Activated naive CD8-positive, alpha-beta T cell treated with anti-CD3 and anti-CD28 coated beads for 36 hours (primary cell): ENCODE results near the gene CD79B. TPM values are rescaled to one million over a fixed set of nuclear protein-coding genes. Genes with fewer than 3 reads are reported as not detected.
A peak's percentile ranks its signal among the peaks of the same experiment; 100 is the strongest.

ENCODE experiments used
- DNase-seq: peaks from one replicate; pipeline ENCODE4 v3.0.0; 2021
- H3K27ac Mint-ChIP-seq: one replicate; pipeline ENCODE4 v1.8.0; 2022; ENCODE audit warnings: mild to moderate bottlenecking, moderate library complexity, mixed read lengths
- H3K27me3 Mint-ChIP-seq: one replicate; pipeline ENCODE4 v1.8.0; 2022; ENCODE audit warnings: mild to moderate bottlenecking, mixed read lengths
- H3K36me3 Mint-ChIP-seq: one replicate; pipeline ENCODE4 v1.8.0; 2021; ENCODE audit warnings: mild to moderate bottlenecking, mixed read lengths
- H3K4me1 Mint-ChIP-seq: one replicate; pipeline ENCODE4 v1.8.0; 2021; ENCODE audit warnings: mixed read lengths
- H3K4me3 Mint-ChIP-seq: one replicate; pipeline ENCODE4 v1.8.0; 2022; ENCODE audit warnings: mild to moderate bottlenecking, moderate library complexity, mixed read lengths
- H3K9me3 Mint-ChIP-seq: one replicate; pipeline ENCODE4 v1.8.0; 2022; ENCODE audit warnings: mixed read lengths
- total RNA-seq, 2 experiments: library from RNA; stranded (reverse); gene quantifications; one replicate each; pipeline ENCODE4 v1.2.3, GENCODE V29; 2021

CD79B gene
- total RNA-seq = 10 to 100 TPM; 28.8 to 30.5 TPM

DNA sequence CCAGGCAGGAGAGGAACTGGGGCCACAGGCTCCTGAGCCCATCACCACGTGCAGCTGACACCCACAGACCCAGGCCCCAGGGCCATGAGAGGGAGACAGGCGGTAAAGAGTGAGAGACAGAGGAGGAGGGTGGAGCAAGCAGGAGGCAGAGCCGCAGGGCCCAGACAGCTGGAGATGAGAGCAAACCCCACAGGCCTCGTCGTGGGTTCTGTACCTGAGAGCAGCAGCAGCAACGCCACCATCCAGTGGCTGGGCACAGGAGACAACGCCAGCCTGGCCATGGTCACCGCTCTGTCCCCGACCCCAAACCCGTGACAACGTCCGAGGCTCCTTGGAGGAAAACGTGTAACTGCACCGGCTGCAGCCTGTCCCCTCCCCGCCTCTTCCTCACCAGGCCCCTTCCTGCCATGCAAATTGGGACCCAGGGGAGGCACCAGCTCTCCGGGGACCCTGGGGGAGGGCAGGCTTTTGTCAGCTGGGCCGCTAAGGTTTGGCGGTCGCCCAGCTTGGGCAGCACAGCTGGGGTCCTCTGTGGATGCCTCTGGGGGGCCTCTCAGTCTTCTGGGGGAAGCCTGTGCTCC, at the start of gene CD79B:
CD79B (minus strand) TSS at position 351 of the 581 bp plus-strand sequence; CDS start at position 281, 70 bp downstream.
- H3K36me3 Mint-ChIP-seq = no peaks in the 10 kb centered on the region
- peak within 1 kb of the TSS; percentile 87 for H3K27ac Mint-ChIP-seq
- H3K27me3 Mint-ChIP-seq = no peaks in the 10 kb centered on the region
- peak within 1 kb of the TSS; percentile 94 for H3K4me3 Mint-ChIP-seq
- H3K9me3 Mint-ChIP-seq = no peaks in the 10 kb centered on the region
- DNase-seq = peak; percentile 65
- peaks cover 20% of the 10 kb centered on the region for H3K4me1 Mint-ChIP-seq

DNA sequence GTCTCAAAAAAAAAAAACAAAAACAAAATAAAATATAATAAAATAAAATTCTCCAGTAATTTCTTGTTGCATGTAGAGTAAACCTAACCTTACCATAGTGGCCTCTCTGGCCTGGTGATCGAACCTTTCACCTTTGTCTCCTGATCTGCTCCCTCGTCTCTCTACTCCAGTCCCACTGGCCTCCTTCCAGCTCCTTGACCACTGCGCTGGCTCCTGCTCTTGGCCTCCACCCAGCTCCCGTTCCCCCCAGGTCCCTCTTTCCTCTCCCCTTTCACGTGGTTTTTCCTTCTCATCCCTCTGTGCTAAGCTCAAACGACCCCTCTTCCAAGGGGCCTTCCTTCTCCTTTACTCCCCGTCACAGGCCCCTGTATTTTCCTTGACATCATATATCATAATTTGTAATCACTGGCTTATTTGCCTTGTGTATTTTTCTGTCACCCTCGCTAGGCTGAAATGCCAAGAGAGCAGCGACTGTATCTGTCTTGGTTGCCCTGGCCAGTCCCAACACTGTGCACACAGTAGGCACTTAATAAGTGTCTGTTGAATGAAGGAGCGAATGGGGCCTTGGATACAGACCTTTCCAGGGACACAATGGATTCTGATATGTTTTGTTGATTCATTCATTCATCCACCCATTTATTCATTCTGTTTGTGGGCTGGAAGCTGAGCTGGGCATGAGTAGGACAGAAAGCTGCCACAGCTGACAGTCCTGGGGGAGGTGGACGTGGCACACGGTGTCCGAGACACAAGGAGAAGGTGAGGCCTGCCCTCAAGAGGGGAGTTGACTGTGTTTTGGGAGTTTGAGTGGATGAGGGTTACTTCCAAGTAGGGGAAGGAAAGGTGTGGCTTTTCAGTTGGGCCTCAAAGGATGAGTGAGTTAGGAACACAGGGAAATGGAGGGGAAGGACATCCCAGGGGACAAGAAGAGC, 46.4 kb upstream of the CD79B start:
- H3K4me1 Mint-ChIP-seq = peaks cover 7% of the 10 kb centered on the region
- no peaks in the 10 kb centered on the region for H3K27me3 Mint-ChIP-seq
- H3K9me3 Mint-ChIP-seq = peaks cover 6% of the 10 kb centered on the region
- H3K27ac Mint-ChIP-seq = no peak overlapping the region
- no peaks in the 10 kb centered on the region for H3K36me3 Mint-ChIP-seq
- DNase-seq = no peak
- H3K4me3 Mint-ChIP-seq = no peak overlapping the region

DNA sequence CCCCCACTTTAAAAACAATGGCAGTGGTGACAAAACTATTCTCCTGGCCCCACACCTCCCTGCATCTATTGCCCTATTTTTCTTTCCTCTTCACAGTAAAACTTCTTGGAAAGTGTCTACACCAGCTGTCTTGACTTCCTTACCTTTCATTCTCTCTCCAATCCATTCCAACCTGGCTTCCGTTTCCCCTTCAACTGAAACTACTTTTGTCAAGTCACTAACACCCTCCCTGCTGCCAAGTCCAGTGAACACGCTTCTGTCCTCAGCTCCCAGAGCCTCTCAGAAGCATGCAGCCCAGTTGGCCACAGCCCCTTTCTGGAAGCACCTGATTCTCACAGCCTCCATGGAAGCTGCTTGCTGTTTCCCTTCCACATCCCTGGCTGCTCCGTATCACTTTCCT, 44.6 kb upstream of the CD79B start:
- H3K36me3 Mint-ChIP-seq = no peaks in the 10 kb centered on the region
- H3K4me3 Mint-ChIP-seq = no peak overlapping the region
- peaks cover 7% of the 10 kb centered on the region for H3K4me1 Mint-ChIP-seq
- no peak overlapping the region for H3K27ac Mint-ChIP-seq
- DNase-seq = no peak
- H3K27me3 Mint-ChIP-seq = no peaks in the 10 kb centered on the region
- H3K9me3 Mint-ChIP-seq = no peaks in the 10 kb centered on the region

DNA sequence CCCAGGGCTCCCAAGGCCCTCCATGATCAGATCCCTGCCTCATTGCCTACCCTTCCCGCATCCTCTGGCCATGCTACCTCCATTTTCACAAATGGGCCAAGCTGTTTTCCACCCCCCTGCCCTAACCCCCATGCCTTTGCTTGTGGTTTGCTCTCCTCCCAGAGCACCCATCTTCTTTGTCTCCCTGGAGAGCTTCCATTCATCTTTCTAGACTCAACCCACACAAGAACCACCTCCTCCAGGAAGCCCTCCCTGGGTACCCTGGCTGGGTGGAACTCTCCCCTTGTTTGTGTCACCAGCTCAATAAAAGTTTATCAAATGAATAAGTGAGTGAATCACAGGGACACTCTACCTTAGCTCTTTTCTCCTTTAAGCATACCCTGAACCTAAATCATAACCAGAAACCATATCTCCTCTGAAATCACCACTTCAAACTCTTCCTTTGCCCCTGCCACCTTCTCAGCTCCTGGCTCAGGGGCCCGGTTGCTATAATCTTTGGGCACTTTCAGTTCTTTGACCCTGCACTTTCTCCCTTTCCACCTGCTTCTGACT, 43.5 kb upstream of the CD79B start:
- no peaks in the 10 kb centered on the region for H3K27me3 Mint-ChIP-seq
- H3K9me3 Mint-ChIP-seq = no peaks in the 10 kb centered on the region
- peaks cover 7% of the 10 kb centered on the region for H3K4me1 Mint-ChIP-seq
- no peaks in the 10 kb centered on the region for H3K36me3 Mint-ChIP-seq
- no peak overlapping the region for H3K27ac Mint-ChIP-seq
- no peak overlapping the region for H3K4me3 Mint-ChIP-seq
- DNase-seq = no peak

GRCh38 chr17:63974594-63975192, 42.6 kb upstream of the CD79B start:
- no peak overlapping the region for H3K27ac Mint-ChIP-seq
- H3K27me3 Mint-ChIP-seq = no peaks in the 10 kb centered on the region

DNA sequence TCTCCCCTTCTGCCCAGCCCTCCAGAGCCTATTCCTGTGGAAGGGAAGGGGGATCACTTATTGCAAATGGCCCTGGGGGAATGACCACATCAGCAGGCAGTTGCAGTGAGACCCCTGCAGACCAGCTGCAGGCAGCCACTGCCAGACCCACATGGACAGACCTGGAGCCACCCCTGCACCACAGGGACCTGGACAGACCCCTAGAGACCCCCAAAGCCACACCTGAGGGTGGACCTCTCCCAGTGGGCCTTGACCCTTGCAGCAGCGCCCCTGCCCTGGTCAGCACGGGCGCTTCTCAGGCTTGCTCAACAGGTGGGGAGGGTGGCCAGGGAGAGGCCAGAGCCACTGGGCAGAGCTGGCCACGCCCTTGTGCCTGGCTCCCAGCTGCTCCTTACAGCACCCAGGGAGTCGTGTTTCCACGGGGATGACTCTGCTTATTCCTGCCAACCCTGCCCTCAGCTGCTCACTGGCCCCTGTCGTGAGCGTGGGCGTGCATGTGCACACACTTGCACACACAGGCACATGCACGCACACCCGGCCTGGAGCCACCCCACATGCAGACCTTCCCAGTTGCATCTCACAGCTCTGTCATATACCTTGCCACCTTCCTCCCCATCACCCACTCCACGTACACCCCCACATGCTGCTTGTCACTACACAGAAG, 41.9 kb upstream of the CD79B start:
- no peaks in the 10 kb centered on the region for H3K9me3 Mint-ChIP-seq
- H3K4me1 Mint-ChIP-seq = peaks cover 7% of the 10 kb centered on the region
- H3K27me3 Mint-ChIP-seq = no peaks in the 10 kb centered on the region
- H3K36me3 Mint-ChIP-seq = no peaks in the 10 kb centered on the region
- no peak for DNase-seq
- H3K4me3 Mint-ChIP-seq = no peak overlapping the region
- no peak overlapping the region for H3K27ac Mint-ChIP-seq

More at GRCh38 chr17:63974594-63975192, 42.6 kb upstream of the CD79B start:
- Mint-ChIP-seq H3K36me3 (no peaks in the 10 kb centered on the region), H3K4me1 (peaks cover 7% of the 10 kb centered on the region), H3K4me3 (no peak overlapping the region), H3K9me3 (no peaks in the 10 kb centered on the region)
- no peak for DNase-seq

DNA sequence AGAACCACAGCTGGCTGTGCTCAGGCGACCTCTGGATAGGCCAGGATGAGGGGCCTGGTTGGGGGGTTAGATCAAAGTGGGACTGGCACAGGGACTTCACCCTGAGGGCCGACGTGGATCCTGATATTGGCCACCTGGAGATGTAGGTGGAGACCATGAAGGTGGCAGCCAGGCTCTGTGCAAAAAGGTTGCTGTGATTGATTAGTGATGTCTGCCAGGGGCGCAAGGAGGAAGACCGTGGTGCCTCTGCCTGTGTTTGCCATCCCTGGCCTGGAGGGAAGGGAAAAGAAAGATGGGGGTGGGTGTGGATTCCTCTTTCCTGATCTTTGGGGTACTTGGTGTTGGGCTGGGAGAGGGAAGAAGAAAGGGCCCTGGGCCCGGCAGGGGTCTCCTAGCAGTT, 41.1 kb upstream of the CD79B start:
- Mint-ChIP-seq H3K27me3 (no peaks in the 10 kb centered on the region), H3K36me3 (no peaks in the 10 kb centered on the region), H3K4me3 (no peak overlapping the region), H3K27ac (no peak overlapping the region), H3K4me1 (peaks cover 7% of the 10 kb centered on the region), H3K9me3 (no peaks in the 10 kb centered on the region)
- DNase-seq = no peak

DNA sequence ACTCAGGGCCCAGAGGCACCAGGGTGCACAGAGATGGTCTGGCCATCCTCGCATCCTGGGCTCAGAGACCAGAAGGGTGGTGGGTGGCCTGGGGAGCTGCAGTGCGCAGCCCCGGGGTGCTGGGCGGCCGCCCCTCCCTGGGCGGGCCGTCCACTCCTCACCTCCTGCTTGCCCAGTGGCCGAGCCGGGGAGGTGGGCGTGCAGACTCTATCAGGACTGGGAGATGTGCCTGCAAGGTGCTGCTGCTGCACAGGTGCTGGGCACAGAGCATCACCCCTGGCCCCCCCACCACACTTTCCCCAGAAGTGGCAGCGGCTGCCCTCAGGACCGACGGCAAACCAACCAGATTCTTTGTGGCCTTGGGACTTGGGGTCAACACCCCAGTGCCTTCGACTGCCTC, 40.7 kb upstream of the CD79B start, which contains the start of gene SCN4A:
SCN4A (minus strand) TSS at position 123 of the 400 bp plus-strand sequence; CDS start at position 46, 77 bp downstream.
- Mint-ChIP-seq H3K4me3 (no peak within 1 kb of the TSS), H3K4me1 (peaks cover 7% of the 10 kb centered on the region), H3K27ac (no peak within 1 kb of the TSS), H3K9me3 (no peaks in the 10 kb centered on the region), H3K27me3 (no peaks in the 10 kb centered on the region), H3K36me3 (no peaks in the 10 kb centered on the region)
- no peak for DNase-seq

- Mint-ChIP-seq H3K9me3 (no peaks in the 10 kb centered on the region), H3K4me1 (peaks cover 13% of the 10 kb centered on the region), H3K27ac (no peak overlapping the region), H3K27me3 (no peaks in the 10 kb centered on the region), H3K4me3 (no peak overlapping the region), H3K36me3 (no peaks in the 10 kb centered on the region)
- DNase-seq = no peak
Measured at GRCh38 chr17:63969278-63969677, 37.1 kb upstream of the CD79B start.

DNA sequence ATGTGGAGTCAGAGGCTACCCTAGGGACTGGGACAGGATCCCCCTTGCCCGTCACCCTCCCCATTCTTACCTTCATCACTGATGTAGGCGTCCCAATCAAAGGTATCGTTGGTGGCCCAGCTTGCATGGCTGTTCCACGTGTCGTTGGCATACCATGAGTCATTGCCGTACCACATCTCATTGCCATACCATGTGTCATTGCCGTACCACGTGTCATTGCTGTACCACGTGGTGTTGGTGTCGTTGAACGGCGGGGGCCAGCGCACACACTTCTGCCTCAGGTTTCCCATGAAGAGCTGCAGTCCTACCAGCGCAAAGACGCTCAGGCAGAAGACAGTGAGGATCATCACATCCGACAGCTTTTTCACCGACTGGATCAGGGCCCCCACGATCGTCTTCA, 35.8 kb upstream of the CD79B start:
- no peak for DNase-seq
- Mint-ChIP-seq H3K4me3 (no peak overlapping the region), H3K9me3 (no peaks in the 10 kb centered on the region), H3K27ac (no peak overlapping the region), H3K4me1 (peaks cover 13% of the 10 kb centered on the region), H3K27me3 (no peaks in the 10 kb centered on the region), H3K36me3 (no peaks in the 10 kb centered on the region)

DNA sequence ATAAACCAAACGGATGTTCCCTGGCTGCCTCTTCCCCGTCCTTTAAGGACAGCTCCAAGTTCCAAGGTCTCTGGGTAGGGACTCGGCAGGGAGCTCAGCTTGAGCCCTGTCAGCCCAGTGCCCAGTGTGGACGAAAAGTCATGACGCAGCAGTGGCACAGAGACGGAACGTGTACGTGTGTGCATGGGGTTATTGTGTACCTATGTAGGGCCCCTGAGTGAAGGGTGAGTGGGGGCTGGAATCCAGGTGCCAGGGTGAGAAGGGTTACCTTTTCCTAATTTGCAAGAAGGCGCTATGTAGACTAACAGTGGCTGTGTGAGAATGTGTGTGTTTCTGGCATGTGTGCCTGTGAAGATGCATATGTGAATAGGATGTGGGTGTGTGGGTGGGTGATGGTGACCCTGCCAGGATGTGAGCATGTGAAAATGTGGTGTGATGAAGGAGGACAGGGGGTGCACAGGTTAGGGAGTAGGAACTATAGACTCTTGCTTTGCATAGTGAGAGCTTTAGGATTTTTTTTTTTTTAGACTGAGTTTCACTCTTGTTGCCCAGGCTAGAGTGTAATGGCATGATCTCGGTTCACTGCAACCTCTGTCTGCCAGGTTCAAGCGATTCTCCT, 34.6 kb upstream of the CD79B start:
- Mint-ChIP-seq H3K4me3 (no peak overlapping the region), H3K4me1 (peaks cover 13% of the 10 kb centered on the region), H3K27ac (no peak overlapping the region), H3K9me3 (no peaks in the 10 kb centered on the region), H3K36me3 (no peaks in the 10 kb centered on the region), H3K27me3 (no peaks in the 10 kb centered on the region)
- peak; percentile 46 for DNase-seq

GRCh38 chr17:63963123-63963522, 31.0 kb upstream of the CD79B start:
- Mint-ChIP-seq H3K36me3 (no peaks in the 10 kb centered on the region), H3K4me1 (peaks cover 13% of the 10 kb centered on the region), H3K27ac (no peak overlapping the region), H3K27me3 (no peaks in the 10 kb centered on the region), H3K9me3 (no peaks in the 10 kb centered on the region), H3K4me3 (no peak overlapping the region)
- no peak for DNase-seq

DNA sequence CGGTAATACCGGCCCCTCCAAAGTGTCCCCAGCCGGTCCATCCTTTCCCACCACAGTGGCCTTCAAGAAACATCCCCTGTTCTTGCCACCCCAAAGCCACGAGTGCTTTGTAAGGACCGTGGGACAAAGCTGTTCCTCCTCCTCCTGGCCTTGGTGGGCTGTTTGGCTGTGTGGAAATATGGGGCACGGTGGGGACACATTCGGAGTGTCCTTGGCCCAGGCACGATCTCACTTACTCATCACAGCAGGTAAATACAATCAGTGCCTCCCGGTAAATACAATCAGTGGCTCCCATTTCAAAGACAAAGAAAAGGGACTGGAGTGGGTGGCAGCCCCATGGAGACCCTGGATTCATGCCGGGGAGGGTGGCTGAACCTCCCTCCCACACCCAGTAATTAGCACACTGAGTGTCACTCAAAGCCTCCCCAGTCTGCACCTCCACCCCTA, 30.2 kb upstream of the CD79B start:
- no peaks in the 10 kb centered on the region for H3K27me3 Mint-ChIP-seq

More for the DNA sequence above, 30.2 kb upstream of the CD79B start:
- no peaks in the 10 kb centered on the region for H3K9me3 Mint-ChIP-seq
- H3K27ac Mint-ChIP-seq = peak overlapping the region; percentile 16
- no peaks in the 10 kb centered on the region for H3K36me3 Mint-ChIP-seq
- DNase-seq = no peak
- H3K4me1 Mint-ChIP-seq = peaks cover 11% of the 10 kb centered on the region
- H3K4me3 Mint-ChIP-seq = no peak overlapping the region
